Endothelial cell of hepatic sinusoid (primary cell): ENCODE measurements around the gene NAA16.
"Not testable (repeated sequence)": the region's sequence is repeated elsewhere in the genome, so short reads cannot be mapped to it uniquely, and the experiment has no call there.

Experiments used
- in situ Hi-C: cut with HindIII; loops from 2 replicates; pipeline ENCODE4 v1.10.0; 2017; ENCODE audit warnings: low sequenced_read_pairs

Gene NAA16

GRCh38 chr13:41403983-41404382 lies 92.9 kb downstream of the NAA16 start:
- in situ Hi-C loops = no loop called here

- in situ Hi-C loops = no loop called here
Observed at GRCh38 chr13:41405367-41405766, 94.3 kb downstream of the NAA16 start.

- in situ Hi-C loops = no loop called here
Observed at GRCh38 chr13:41407380-41407779, 96.3 kb downstream of the NAA16 start.

GRCh38 chr13:41408121-41408520 lies 97.1 kb downstream of the NAA16 start:
- in situ Hi-C loops = no loop called here

GRCh38 chr13:41408746-41409145 lies 97.7 kb downstream of the NAA16 start:
- in situ Hi-C loops = no loop called here

- in situ Hi-C loops = no loop called here
Observed at GRCh38 chr13:41409611-41410010, 98.5 kb downstream of the NAA16 start.

- in situ Hi-C loops = no loop called here
Observed at GRCh38 chr13:41411060-41411459, 100.0 kb downstream of the NAA16 start.

GRCh38 chr13:41411522-41411921 lies 100.5 kb downstream of the NAA16 start:
- in situ Hi-C loops = no loop called here

GRCh38 chr13:41413872-41414271 lies 102.8 kb downstream of the NAA16 start:
- in situ Hi-C loops = no loop called here

GRCh38 chr13:41416276-41416675 lies 105.2 kb downstream of the NAA16 start:
- in situ Hi-C loops = no loop called here

- in situ Hi-C loops = no loop called here
Observed at GRCh38 chr13:41418027-41418426, 107.0 kb downstream of the NAA16 start.

GRCh38 chr13:41418731-41419130 lies 107.7 kb downstream of the NAA16 start:
- in situ Hi-C loops = no loop called here

GRCh38 chr13:41419206-41419605 lies 108.1 kb downstream of the NAA16 start:
- in situ Hi-C loops = no loop called here

- in situ Hi-C loops = no loop called here
Observed at GRCh38 chr13:41420146-41420545, 109.1 kb downstream of the NAA16 start.

GRCh38 chr13:41421330-41421729 lies 110.3 kb downstream of the NAA16 start:
- in situ Hi-C loops = not testable (repeated sequence)

- in situ Hi-C loops = not testable (repeated sequence)
Observed at GRCh38 chr13:41421983-41422382, 110.9 kb downstream of the NAA16 start.

GRCh38 chr13:41423259-41423658 lies 112.2 kb downstream of the NAA16 start:
- in situ Hi-C loops = not testable (repeated sequence)

GRCh38 chr13:41424675-41425074 lies 113.6 kb downstream of the NAA16 start:
- in situ Hi-C loops = not testable (repeated sequence)

- in situ Hi-C loops = no loop called here
Observed at GRCh38 chr13:41426047-41426446, 115.0 kb downstream of the NAA16 start.
